ENCODE measurements around the gene SLC11A1.
A peak's percentile ranks its signal among the peaks of the same experiment; 100 is the strongest.

The SLC11A1 gene

DNA sequence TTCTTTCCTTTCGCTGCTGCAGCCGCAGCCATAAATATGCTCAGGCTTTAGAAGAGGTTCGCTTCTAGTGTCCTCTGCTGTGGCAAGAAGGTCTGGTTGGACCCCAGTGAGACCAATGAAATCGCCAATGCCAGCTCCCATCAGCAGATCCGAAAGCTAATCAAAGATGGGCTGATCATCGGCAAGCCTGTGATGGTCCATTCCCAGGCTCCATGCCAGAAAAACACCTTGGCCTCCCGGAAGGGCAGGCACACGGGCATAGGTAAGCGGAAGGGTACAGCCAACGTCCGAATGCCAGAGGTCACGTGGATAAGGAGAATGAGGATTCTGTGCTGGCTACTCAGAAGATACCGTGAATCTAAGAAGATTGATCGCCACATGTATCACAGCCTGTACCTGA is 28.0 kb upstream of the SLC11A1 start:
- ChIA-PET CTCF (interaction anchor here (0.9 to 5.7 kb wide), 5 partner anchors 16 to 81 kb away, joined by 3 to 64 read pairs (median 21); partner anchors contain the start of genes AAMP, PNKD and TMBIM1), POLR2A (no interaction called here)
- no peak for DNase-seq (ENCODE audit: extremely low spot score)
- TF ChIP-seq, protein P1, sequence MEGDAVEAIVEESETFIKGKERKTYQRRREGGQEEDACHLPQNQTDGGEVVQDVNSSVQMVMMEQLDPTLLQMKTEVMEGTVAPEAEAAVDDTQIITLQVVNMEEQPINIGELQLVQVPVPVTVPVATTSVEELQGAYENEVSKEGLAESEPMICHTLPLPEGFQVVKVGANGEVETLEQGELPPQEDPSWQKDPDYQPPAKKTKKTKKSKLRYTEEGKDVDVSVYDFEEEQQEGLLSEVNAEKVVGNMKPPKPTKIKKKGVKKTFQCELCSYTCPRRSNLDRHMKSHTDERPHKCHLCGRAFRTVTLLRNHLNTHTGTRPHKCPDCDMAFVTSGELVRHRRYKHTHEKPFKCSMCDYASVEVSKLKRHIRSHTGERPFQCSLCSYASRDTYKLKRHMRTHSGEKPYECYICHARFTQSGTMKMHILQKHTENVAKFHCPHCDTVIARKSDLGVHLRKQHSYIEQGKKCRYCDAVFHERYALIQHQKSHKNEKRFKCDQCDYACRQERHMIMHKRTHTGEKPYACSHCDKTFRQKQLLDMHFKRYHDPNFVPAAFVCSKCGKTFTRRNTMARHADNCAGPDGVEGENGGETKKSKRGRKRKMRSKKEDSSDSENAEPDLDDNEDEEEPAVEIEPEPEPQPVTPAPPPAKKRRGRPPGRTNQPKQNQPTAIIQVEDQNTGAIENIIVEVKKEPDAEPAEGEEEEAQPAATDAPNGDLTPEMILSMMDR (IDR thresholded peaks at IDR 0.05; ENCODE audit: control extremely low read depth, extremely low read depth, low read depth, missing control alignments), result no peak

DNA sequence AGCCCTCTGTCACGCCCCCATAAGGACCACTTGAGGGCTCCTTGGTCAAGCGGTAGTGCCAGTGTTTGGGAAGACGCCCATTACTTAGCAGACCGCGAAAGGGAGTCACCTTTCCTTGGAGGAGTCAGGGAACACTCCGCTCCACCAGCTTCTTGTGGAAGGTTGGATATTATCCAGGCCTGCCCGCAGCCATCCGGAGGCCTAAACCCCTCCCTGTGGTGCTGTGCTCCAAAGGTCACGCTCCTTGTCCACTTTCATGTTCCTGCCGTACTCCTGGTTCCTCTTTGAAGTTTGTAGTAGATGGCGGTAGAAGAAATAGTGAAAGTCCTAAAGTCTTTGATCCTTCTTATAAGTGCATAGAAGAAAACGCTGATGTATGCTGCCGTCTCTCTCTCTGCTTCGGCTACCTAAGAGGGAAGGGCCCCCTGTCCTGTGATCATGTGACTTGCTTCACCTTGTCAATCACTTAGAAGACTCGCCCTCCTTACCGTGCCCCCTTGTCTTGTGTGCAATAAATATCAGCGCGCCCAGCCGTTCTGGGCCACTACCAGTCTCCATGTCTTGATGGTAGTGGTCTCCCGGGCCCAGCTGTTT is 27.1 kb upstream of the SLC11A1 start:
- ChIA-PET POLR2A (no interaction called here), CTCF (interaction anchor here (0.9 to 6.7 kb wide), 13 partner anchors 11 to 82 kb away, joined by 3 to 76 read pairs (median 19); partner anchors contain the start of genes AAMP, PNKD and TMBIM1)
- TF ChIP-seq, protein P1 (IDR thresholded peaks at IDR 0.05; ENCODE audit: control extremely low read depth, extremely low read depth, low read depth, missing control alignments), result no peak
- DNase-seq (ENCODE audit: extremely low spot score), result no peak

DNA sequence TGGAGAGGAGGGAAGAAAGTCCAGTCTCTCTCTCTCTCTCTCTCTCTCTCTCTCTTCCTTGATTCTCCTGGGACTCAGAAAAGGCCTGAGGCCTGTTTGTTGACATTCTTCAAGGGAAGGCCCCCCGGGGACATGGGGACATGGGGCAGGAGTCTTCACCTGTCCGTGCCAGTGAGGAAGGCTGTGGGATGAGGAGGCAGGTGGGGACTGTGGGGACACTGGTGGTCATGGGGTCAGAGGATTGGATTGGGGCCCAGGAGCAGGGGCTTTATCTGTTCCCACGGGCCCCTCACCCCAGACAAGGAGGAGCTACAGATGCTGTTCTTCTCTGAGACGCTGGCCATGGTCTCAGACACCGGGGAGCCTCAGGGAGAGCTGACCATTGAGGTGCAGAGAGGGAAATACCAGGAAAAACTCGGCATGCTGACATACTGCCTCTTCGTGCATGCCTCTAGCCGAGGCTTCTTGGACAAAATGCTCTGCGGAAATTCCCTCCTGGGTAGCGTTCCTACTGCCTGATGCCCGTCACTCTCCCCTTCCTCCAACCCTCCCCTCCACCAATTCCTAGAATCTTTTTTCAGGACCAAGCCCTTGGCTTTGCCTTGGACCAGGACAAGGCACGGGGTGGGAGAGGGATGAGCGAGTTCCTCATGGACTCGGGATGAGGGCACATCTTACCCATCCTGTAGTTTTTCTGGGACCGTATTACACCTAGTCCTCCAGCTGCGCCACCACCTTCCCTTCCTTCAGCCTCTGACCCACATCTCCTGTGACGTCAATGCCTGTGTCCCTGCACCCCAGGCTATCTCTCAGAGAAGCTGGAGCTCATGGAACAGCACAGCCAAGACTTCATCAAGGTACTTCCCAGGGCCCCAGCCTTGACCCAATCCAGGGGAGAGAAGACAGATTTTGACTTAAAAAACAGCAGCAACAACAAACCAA is 24.6 kb upstream of the SLC11A1 start:
- ChIA-PET POLR2A (no interaction called here), CTCF (interaction anchor here (0.6 to 6.7 kb wide), 28 partner anchors 7 to 271 kb away, joined by 3 to 76 read pairs (median 8); partner anchors contain the start of genes AAMP, PNKD and TMBIM1)
- TF ChIP-seq, protein P1 (IDR thresholded peaks at IDR 0.05; ENCODE audit: control extremely low read depth, extremely low read depth, low read depth, missing control alignments), result no peak

DNA sequence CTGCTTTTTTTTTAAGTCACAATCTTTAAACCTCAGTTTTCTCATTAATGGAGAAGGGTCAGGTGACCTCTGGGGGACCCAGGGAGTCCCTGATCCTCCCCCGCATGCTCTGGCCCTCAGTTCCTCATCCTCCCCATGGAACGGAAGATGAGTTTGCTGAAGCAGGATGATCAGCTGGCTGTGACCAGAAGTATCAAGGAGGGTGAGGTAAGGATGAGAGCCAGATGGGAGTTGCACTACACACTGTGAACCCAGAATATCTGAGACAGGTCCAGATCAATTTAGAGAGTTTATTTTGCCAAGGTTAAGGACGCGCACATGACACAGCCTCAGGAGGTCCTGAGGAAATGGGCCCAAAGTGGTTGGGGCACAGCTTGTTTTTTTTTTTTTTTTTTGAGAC is 21.6 kb upstream of the SLC11A1 start:
- TF ChIP-seq, protein P1 (IDR thresholded peaks at IDR 0.05; ENCODE audit: control extremely low read depth, extremely low read depth, low read depth, missing control alignments), result no peak
- ChIA-PET CTCF (interaction anchor here (0.9 to 6.7 kb wide), 5 partner anchors 8 to 64 kb away, joined by 3 to 76 read pairs (median 3); no protein-coding TSS in a partner anchor), POLR2A (interaction anchor here (0.6 kb wide), 1 partner anchor 59 kb away, joined by 3 read pairs; no protein-coding TSS in a partner anchor)
- no peak for DNase-seq (ENCODE audit: extremely low spot score)

More for the DNA sequence above, 24.6 kb upstream of the SLC11A1 start:
- DNase-seq (ENCODE audit: extremely low spot score), result peak; percentile 10

DNA sequence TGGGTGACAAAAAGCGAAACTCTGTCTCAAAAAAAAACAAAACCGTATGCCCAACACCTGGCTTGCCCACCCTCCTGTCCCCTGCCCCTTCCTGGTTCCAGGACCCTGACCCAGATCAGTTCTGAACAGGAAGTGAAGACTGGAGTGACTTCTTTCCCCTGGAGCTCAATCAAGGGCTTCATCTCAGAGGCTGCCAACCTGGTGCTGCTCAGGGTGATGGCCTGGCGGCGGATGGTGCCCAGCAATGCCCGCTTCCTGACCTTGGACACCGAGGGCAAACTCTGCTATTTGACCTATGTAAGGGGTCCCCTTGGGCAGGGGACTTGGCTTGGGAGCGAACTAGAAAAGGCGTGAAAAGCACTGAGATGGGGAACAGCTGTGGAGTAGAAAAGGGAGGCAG is 19.5 kb upstream of the SLC11A1 start:
- ChIA-PET CTCF (interaction anchor here (1.0 to 2.1 kb wide), 3 partner anchors 61 to 90 kb away, joined by 4 to 7 read pairs (median 5); no protein-coding TSS in a partner anchor), POLR2A (no interaction called here)
- no peak for DNase-seq (ENCODE audit: extremely low spot score)
- TF ChIP-seq, protein P1 (IDR thresholded peaks at IDR 0.05; ENCODE audit: control extremely low read depth, extremely low read depth, low read depth, missing control alignments), result no peak

DNA sequence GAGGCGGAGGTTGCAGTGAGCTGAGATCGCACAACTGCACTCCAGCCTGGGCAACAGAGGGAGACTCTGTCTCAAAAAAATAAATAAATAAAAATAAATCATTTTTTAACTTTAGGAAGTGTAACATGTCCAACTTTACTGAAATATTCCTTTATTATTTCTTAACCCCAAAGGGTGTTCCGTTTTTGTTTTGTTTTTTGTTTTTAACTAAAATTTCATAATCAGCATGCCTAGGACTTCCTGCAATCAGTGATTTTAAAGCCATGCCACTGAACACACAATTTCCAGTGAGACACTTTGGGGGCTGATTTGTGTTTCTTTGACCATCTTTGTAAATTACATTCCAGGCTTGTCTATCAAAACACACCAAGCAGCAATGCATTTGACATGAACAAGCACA is 18.3 kb upstream of the SLC11A1 start:
- POLR2A ChIA-PET, result no interaction called here
- TF ChIP-seq, protein P1 (IDR thresholded peaks at IDR 0.05; ENCODE audit: control extremely low read depth, extremely low read depth, low read depth, missing control alignments), result no peak
- no peak for DNase-seq (ENCODE audit: extremely low spot score)
- CTCF ChIA-PET, result interaction anchor here (1.6 to 1.8 kb wide), 2 partner anchors 32 to 62 kb away, joined by 3 to 9 read pairs; no protein-coding TSS in a partner anchor
